PC-3 (cell line): ENCODE results near the gene ASCL4. TPM values are rescaled to one million over a fixed set of nuclear protein-coding genes. Genes with fewer than 3 reads are reported as not detected.
"Not testable (repeated sequence)": the region's sequence is repeated elsewhere in the genome, so short reads cannot be mapped to it uniquely, and the experiment has no call there.

ENCODE experiments used
- ATAC-seq: fragments of 200-7000 bp; cut with Tn5 transposase; 2 replicates; pipeline ENCODE4 v1.9.1; 2020; ENCODE audit warnings: mild to moderate bottlenecking, moderate library complexity
- Bru-seq: library from RNA; stranded (reverse); fragments of 400-500 nt; gene quantifications from one replicate; lab custom pipeline; 2021; lab: Mats Ljungman, UMichigan
- BruChase-seq, 2 experiments: library from RNA; stranded (reverse); fragments of 400-500 nt; gene quantifications; one replicate each; lab custom pipeline; 2021; lab: Mats Ljungman, UMichigan
- BruUV-seq: library from RNA; stranded (reverse); fragments of 400-500 nt; replicated peaks from 2 replicates; lab custom pipeline; 2021; lab: Mats Ljungman, UMichigan
- CTCF ChIA-PET: fragments of 300-600 bp; sonication (Branson Sonifier 250); formaldehyde crosslinking; loops from one replicate; lab custom pipeline; 2022; ENCODE audit warnings: antibody characterized with exemption; lab: Charles Lee
- POLR2A ChIA-PET: fragments of 300-600 bp; sonication (Branson Sonifier 250); formaldehyde crosslinking; loops from one replicate; lab custom pipeline; 2022; ENCODE audit warnings: antibody characterized with exemption; ENCODE audit not compliant: unreplicated experiment; lab: Charles Lee
- DNase-seq: peaks from one replicate; pipeline ENCODE4 v3.0.0-alpha.2; 2015
- H2AFZ ChIP-seq: fragments of 300-600 bp; sonication (generic); 2 replicates; pipeline ENCODE4 v1.6.0; 2016; ENCODE audit warnings: antibody characterized with exemption, low read length
- H3F3A ChIP-seq: fragments of 300-600 bp; sonication (generic); one replicate; pipeline ENCODE4 v1.6.0; 2017; ENCODE audit warnings: antibody characterized with exemption, low read length, control low read depth, mild to moderate bottlenecking; ENCODE audit not compliant: unreplicated experiment
- H3K27ac ChIP-seq: fragments of 300-600 bp; sonication (generic); 2 replicates; pipeline ENCODE4 v1.5.1; 2016; ENCODE audit warnings: mild to moderate bottlenecking, low read length
- H3K27me3 ChIP-seq: fragments of 300-600 bp; sonication (generic); 2 replicates; pipeline ENCODE4 v1.6.1; 2016; ENCODE audit warnings: low read length, mixed read lengths
- H3K36me3 ChIP-seq: fragments of 300-600 bp; sonication (generic); 2 replicates; pipeline ENCODE4 v1.6.1; 2016; ENCODE audit warnings: low read depth, mixed run types, low read length, mixed read lengths
- H3K4me1 ChIP-seq: fragments of 300-600 bp; sonication (generic); 2 replicates; pipeline ENCODE4 v1.5.1; 2016; ENCODE audit warnings: low read length; ENCODE audit not compliant: insufficient read depth
- H3K4me2 ChIP-seq: fragments of 300-600 bp; sonication (generic); 2 replicates; pipeline ENCODE4 v1.6.0; 2016; ENCODE audit warnings: low read length
- H3K4me3 ChIP-seq: fragments of 300-600 bp; sonication (generic); 2 replicates; pipeline ENCODE4 v1.5.1; 2016; ENCODE audit warnings: mild to moderate bottlenecking, low read length, mixed read lengths
- H3K79me2 ChIP-seq: fragments of 300-600 bp; sonication (generic); 2 replicates; pipeline ENCODE4 v1.6.1; 2017; ENCODE audit warnings: low read length, mixed read lengths
- H3K9ac ChIP-seq: fragments of 300-600 bp; sonication (generic); 2 replicates; pipeline ENCODE4 v1.6.0; 2016; ENCODE audit warnings: mild to moderate bottlenecking, low read length
- H3K9me2 ChIP-seq: fragments of 300-600 bp; sonication (generic); replicated peaks from 2 replicates; pipeline ENCODE4 v1.6.1; 2016; ENCODE audit warnings: mixed run types, low read length, mixed read lengths
- H3K9me3 ChIP-seq: fragments of 300-600 bp; sonication (generic); 2 replicates; pipeline ENCODE4 v1.6.1; 2016; ENCODE audit warnings: low read length, mixed read lengths
- H4K20me1 ChIP-seq: fragments of 300-600 bp; sonication (generic); 2 replicates; pipeline ENCODE4 v1.6.1; 2016; ENCODE audit warnings: low read length, mixed read lengths
- CTCF ChIP-seq: fragments of 300-600 bp; sonication (generic); conservative IDR thresholded peaks from 2 replicates; pipeline ENCODE4 v1.5.1; 2017; ENCODE audit warnings: antibody characterized with exemption, low read depth, mild to moderate bottlenecking, low read length
- EZH2 ChIP-seq: fragments of 300-600 bp; sonication (generic); IDR thresholded peaks from one replicate; pipeline ENCODE4 v1.6.1; 2017; ENCODE audit warnings: antibody characterized with exemption, mild to moderate bottlenecking, low read length; ENCODE audit not compliant: unreplicated experiment
- EZH2phosphoT487 ChIP-seq: fragments of 300-600 bp; sonication (generic); IDR thresholded peaks from 2 replicates; pipeline ENCODE4 v1.6.1; 2018; ENCODE audit warnings: mild to moderate bottlenecking, antibody characterized with exemption, low read length, borderline replicate concordance
- intact Hi-C: fragments of 100-400 bp; cut with micrococcal nuclease; formaldehyde crosslinking; loops from 2 replicates; pipeline ENCODE4 v1.9.0; 2023
- long read RNA-seq: library from polyadenylated mRNA; unstranded; transcript quantifications from one replicate; pipeline ENCODE4 v2.0.0, GENCODE V29; 2021; ENCODE audit not compliant: unreplicated experiment
- total RNA-seq: library from RNA; depleted of rRNA; stranded (reverse); fragments of >200 nt; gene quantifications from 2 replicates; pipeline ENCODE4 v1.2.3, GENCODE V29; 2014; rRNA removed

Gene ASCL4
- total RNA-seq (not detected in 2 replicates), Bru-seq, nascent RNA (not detected), BruChase-seq, experiment 1, labeled RNA remaining after a 6-hour chase (percentile 16 among the genes with signal in this experiment), BruChase-seq, experiment 2, labeled RNA remaining after a 2-hour chase (percentile 9 among the genes with signal in this experiment)
- long read RNA-seq: 0 reads

GRCh38 chr12:107774349-107775029 is at the start of gene ASCL4:
ASCL4 (plus strand) TSS chr12:107774704; CDS start chr12:107775219, 515 bp downstream.
- Histone ChIP-seq H3K36me3 (no peaks in the 10 kb centered on the region), H3K4me2 (no peak within 1 kb of the TSS), H3K9me3 (no peaks in the 10 kb centered on the region), H3K9ac (no peak within 1 kb of the TSS), H3K4me3 (no peak within 1 kb of the TSS), H3K27me3 (peaks cover 83% of the 10 kb centered on the region), H4K20me1 (no peaks in the 10 kb centered on the region), H3K4me1 (no peaks in the 10 kb centered on the region), H3F3A (no peaks in the 10 kb centered on the region), H3K27ac (no peak within 1 kb of the TSS), H3K9me2 (no peaks in the 10 kb centered on the region), H2AFZ (no peak within 1 kb of the TSS), H3K79me2 (no peaks in the 10 kb centered on the region)
- POLR2A ChIA-PET: no interaction called here
- CTCF ChIA-PET: no interaction called here
- ATAC-seq: no peak
- intact Hi-C loops: no loop called here
- no peak for TF ChIP-seq CTCF
- TF ChIP-seq EZH2: no peak
- no peak for TF ChIP-seq EZH2phosphoT487
- no peak for DNase-seq
- no TSS peak for BruUV-seq

GRCh38 chr12:107727327-107727726 is 47.2 kb upstream of the ASCL4 start:
- intact Hi-C loops, H3F3A ChIP-seq, H3K36me3 ChIP-seq, CTCF ChIA-PET, H3K9me2 ChIP-seq, H3K9me3 ChIP-seq, BruUV-seq, H2AFZ ChIP-seq, H3K9ac ChIP-seq, H3K27me3 ChIP-seq, POLR2A ChIA-PET, H3K4me1 ChIP-seq, H3K4me3 ChIP-seq, H3K79me2 ChIP-seq, H4K20me1 ChIP-seq, ATAC-seq, H3K27ac ChIP-seq, H3K4me2 ChIP-seq, DNase-seq: not testable (repeated sequence)

- H3K4me1 ChIP-seq, H3K9me3 ChIP-seq, H3K27me3 ChIP-seq, H2AFZ ChIP-seq, H4K20me1 ChIP-seq, H3K79me2 ChIP-seq, ATAC-seq, CTCF ChIA-PET, DNase-seq, H3K36me3 ChIP-seq, POLR2A ChIA-PET, H3K9ac ChIP-seq, BruUV-seq, intact Hi-C loops, H3K9me2 ChIP-seq, H3K4me2 ChIP-seq, H3F3A ChIP-seq, H3K4me3 ChIP-seq, H3K27ac ChIP-seq: not testable (repeated sequence)
Measured at GRCh38 chr12:107727742-107728141, 46.8 kb upstream of the ASCL4 start.
